Kidney epithelial cell (primary cell): ENCODE data around the gene TTLL7. TPM values are rescaled to one million over a fixed set of nuclear protein-coding genes. Genes with fewer than 3 reads are reported as not detected.

Experiments
- DNase-seq: peaks from one replicate; pipeline ENCODE4 v3.0.0-alpha.2; 2010; ENCODE audit warnings: low read depth
- H3K27me3 ChIP-seq: 2 replicates; pipeline ENCODE4 v1.6.0; 2011; ENCODE audit warnings: low read length; ENCODE audit not compliant: control insufficient read depth, insufficient read depth
- H3K36me3 ChIP-seq: 2 replicates; pipeline ENCODE4 v1.5.1; 2011; ENCODE audit warnings: low read length; ENCODE audit not compliant: control insufficient read depth, insufficient read depth
- H3K4me3 ChIP-seq: 2 replicates; pipeline ENCODE4 v1.5.1; 2011; ENCODE audit warnings: low read depth, mild to moderate bottlenecking, control low read depth, low read length
- CTCF ChIP-seq: IDR thresholded peaks from 2 replicates; pipeline ENCODE4 v1.5.1; 2011; ENCODE audit warnings: mild to moderate bottlenecking, moderate library complexity, low read length, control low read depth, inconsistent platforms; ENCODE audit not compliant: insufficient read depth, poor library complexity, severe bottlenecking
- total RNA-seq: library from RNA; depleted of rRNA; stranded (reverse); fragments of >200 nt; gene quantifications from 2 replicates; pipeline ENCODE4 v1.2.3, GENCODE V29; 2015

Gene TTLL7
- total RNA-seq, 1 donor from 2014 or later = 4.4 TPM

GRCh38 chr1:83909687-83910086 lies 89.2 kb downstream of the TTLL7 start:
- no peaks in the 10 kb centered on the region for H3K36me3 ChIP-seq
- H3K27me3 ChIP-seq = no peaks in the 10 kb centered on the region
- H3K4me3 ChIP-seq = no peak overlapping the region
- DNase-seq = no peak
- TF ChIP-seq CTCF = no peak

GRCh38 chr1:83905315-83905907 lies 93.5 kb downstream of the TTLL7 start:
- no peaks in the 10 kb centered on the region for H3K27me3 ChIP-seq
- TF ChIP-seq CTCF = peak; percentile 60
- no peaks in the 10 kb centered on the region for H3K36me3 ChIP-seq
- no peak overlapping the region for H3K4me3 ChIP-seq
- no peak for DNase-seq

- TF ChIP-seq CTCF = no peak
- DNase-seq = peak; percentile 51
- Histone ChIP-seq H3K27me3 (no peaks in the 10 kb centered on the region), H3K4me3 (no peak overlapping the region), H3K36me3 (no peaks in the 10 kb centered on the region)
Observed at GRCh38 chr1:83901547-83902155, 97.3 kb downstream of the TTLL7 start.

GRCh38 chr1:83900524-83900923 lies 98.4 kb downstream of the TTLL7 start:
- no peak for TF ChIP-seq CTCF
- Histone ChIP-seq H3K36me3 (no peaks in the 10 kb centered on the region), H3K27me3 (no peaks in the 10 kb centered on the region), H3K4me3 (no peak overlapping the region)
- DNase-seq = no peak

- Histone ChIP-seq H3K36me3 (no peaks in the 10 kb centered on the region), H3K27me3 (no peaks in the 10 kb centered on the region), H3K4me3 (no peak overlapping the region)
- TF ChIP-seq CTCF = no peak
- DNase-seq = no peak
Observed at GRCh38 chr1:83897516-83897915, 101.4 kb downstream of the TTLL7 start.

- Histone ChIP-seq H3K27me3 (no peaks in the 10 kb centered on the region), H3K4me3 (no peak overlapping the region), H3K36me3 (no peaks in the 10 kb centered on the region)
- no peak for TF ChIP-seq CTCF
- DNase-seq = no peak
Observed at GRCh38 chr1:83896299-83896698, 102.6 kb downstream of the TTLL7 start.
